HFFc6 (cell line): ENCODE measurements around the gene NAALADL2. TPM values are rescaled to one million over a fixed set of nuclear protein-coding genes. Genes with fewer than 3 reads are reported as not detected.

Source experiments
- DNase-seq: peaks from one replicate; pipeline ENCODE4 v3.0.0-alpha.2; 2018
- H3K27ac Mint-ChIP-seq: 2 replicates; pipeline ENCODE4 v1.8.0; 2020; ENCODE audit warnings: mild to moderate bottlenecking, mixed read lengths
- H3K27me3 Mint-ChIP-seq: 2 replicates; pipeline ENCODE4 v1.8.0; 2021; ENCODE audit warnings: mild to moderate bottlenecking, moderate library complexity, mixed read lengths; ENCODE audit not compliant: insufficient read depth
- H3K36me3 Mint-ChIP-seq: 2 replicates; pipeline ENCODE4 v1.8.0; 2021; ENCODE audit warnings: low read depth, mixed read lengths
- H3K4me1 Mint-ChIP-seq: 2 replicates; pipeline ENCODE4 v1.8.0; 2020; ENCODE audit warnings: low read depth, mixed read lengths
- H3K4me3 Mint-ChIP-seq: 2 replicates; pipeline ENCODE4 v1.8.0; 2020; ENCODE audit warnings: mild to moderate bottlenecking, moderate library complexity, mixed read lengths
- H3K9me3 Mint-ChIP-seq: 2 replicates; pipeline ENCODE4 v1.8.0; 2020; ENCODE audit warnings: mild to moderate bottlenecking, mixed read lengths
- total RNA-seq, 6 experiments: library from RNA; stranded (reverse); fragmentation: NEBNext Ultra II Directional; extraction: Animal tissue kit (Norgen Biotek cat#: 25700); gene quantifications; 2 replicates in 1 of 6; 3 replicates in 5 of 6; pipeline ENCODE4 v1.2.3, GENCODE V29; 2021
- TF ChIP-seq, protein P1 (sequence below): fragments of 200-600 bp; sonication (generic); IDR thresholded peaks from 2 replicates; pipeline ENCODE4 v1.5.0; 2021; ENCODE audit warnings: antibody characterized with exemption, mild to moderate bottlenecking

NAALADL2 gene
- total RNA-seq, 6 experiments from 2014 or later: 12.0 to 15.2 (median 12.3) TPM

DNA sequence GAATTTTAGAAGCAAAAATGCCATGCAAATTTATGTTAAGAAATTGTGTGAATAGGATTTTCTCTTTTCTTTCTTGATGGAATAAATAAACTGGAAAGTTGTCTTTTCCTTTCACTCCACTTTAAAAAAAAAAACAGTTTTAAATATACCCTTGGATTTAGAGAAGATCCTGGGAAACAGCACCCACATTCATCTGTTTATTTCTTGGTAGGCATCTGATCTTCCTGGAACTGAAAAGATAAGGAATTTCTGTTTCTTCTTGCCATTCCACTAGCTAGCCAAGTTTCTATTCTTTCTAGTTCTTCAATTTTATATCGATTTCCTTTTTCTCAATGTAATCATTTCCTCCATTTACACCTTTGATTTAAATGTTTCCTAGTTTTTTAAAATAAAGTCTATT is 420.8 kb downstream of the NAALADL2 start:
- Mint-ChIP-seq H3K27ac (no peak overlapping the region), H3K9me3 (no peaks in the 10 kb centered on the region), H3K4me3 (no peak overlapping the region), H3K27me3 (no peaks in the 10 kb centered on the region), H3K4me1 (peaks cover 8% of the 10 kb centered on the region), H3K36me3 (no peaks in the 10 kb centered on the region)
- DNase-seq: no peak
- TF ChIP-seq, protein P1, sequence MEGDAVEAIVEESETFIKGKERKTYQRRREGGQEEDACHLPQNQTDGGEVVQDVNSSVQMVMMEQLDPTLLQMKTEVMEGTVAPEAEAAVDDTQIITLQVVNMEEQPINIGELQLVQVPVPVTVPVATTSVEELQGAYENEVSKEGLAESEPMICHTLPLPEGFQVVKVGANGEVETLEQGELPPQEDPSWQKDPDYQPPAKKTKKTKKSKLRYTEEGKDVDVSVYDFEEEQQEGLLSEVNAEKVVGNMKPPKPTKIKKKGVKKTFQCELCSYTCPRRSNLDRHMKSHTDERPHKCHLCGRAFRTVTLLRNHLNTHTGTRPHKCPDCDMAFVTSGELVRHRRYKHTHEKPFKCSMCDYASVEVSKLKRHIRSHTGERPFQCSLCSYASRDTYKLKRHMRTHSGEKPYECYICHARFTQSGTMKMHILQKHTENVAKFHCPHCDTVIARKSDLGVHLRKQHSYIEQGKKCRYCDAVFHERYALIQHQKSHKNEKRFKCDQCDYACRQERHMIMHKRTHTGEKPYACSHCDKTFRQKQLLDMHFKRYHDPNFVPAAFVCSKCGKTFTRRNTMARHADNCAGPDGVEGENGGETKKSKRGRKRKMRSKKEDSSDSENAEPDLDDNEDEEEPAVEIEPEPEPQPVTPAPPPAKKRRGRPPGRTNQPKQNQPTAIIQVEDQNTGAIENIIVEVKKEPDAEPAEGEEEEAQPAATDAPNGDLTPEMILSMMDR: no peak

- no peak for DNase-seq
- H3K27ac Mint-ChIP-seq: no peak overlapping the region
- TF ChIP-seq, protein P1: no peak
- no peaks in the 10 kb centered on the region for H3K36me3 Mint-ChIP-seq
- H3K9me3 Mint-ChIP-seq: no peaks in the 10 kb centered on the region
- peaks cover 17% of the 10 kb centered on the region for H3K4me1 Mint-ChIP-seq
- no peak overlapping the region for H3K4me3 Mint-ChIP-seq
- H3K27me3 Mint-ChIP-seq: no peaks in the 10 kb centered on the region
Measured at GRCh38 chr3:175287361-175287963, 428.3 kb downstream of the NAALADL2 start.

- H3K27ac Mint-ChIP-seq: no peak overlapping the region
- TF ChIP-seq, protein P1: no peak
- no peaks in the 10 kb centered on the region for H3K27me3 Mint-ChIP-seq
- DNase-seq: no peak
- H3K4me3 Mint-ChIP-seq: no peak overlapping the region
- peaks cover 17% of the 10 kb centered on the region for H3K4me1 Mint-ChIP-seq
- no peaks in the 10 kb centered on the region for H3K36me3 Mint-ChIP-seq
- no peaks in the 10 kb centered on the region for H3K9me3 Mint-ChIP-seq
Measured at GRCh38 chr3:175288621-175289020, 429.5 kb downstream of the NAALADL2 start.

- TF ChIP-seq, protein P1: no peak
- peaks cover 19% of the 10 kb centered on the region for H3K4me1 Mint-ChIP-seq
- no peak overlapping the region for H3K4me3 Mint-ChIP-seq
- no peak for DNase-seq
- H3K9me3 Mint-ChIP-seq: no peaks in the 10 kb centered on the region
- no peaks in the 10 kb centered on the region for H3K36me3 Mint-ChIP-seq
- no peaks in the 10 kb centered on the region for H3K27me3 Mint-ChIP-seq
- no peak overlapping the region for H3K27ac Mint-ChIP-seq
Measured at GRCh38 chr3:175294793-175295192, 435.7 kb downstream of the NAALADL2 start.

- no peak overlapping the region for H3K4me3 Mint-ChIP-seq
- H3K27ac Mint-ChIP-seq: no peak overlapping the region
Measured at GRCh38 chr3:175295248-175296130, 436.4 kb downstream of the NAALADL2 start.

More at GRCh38 chr3:175295248-175296130, 436.4 kb downstream of the NAALADL2 start:
- Mint-ChIP-seq H3K4me1 (peaks cover 19% of the 10 kb centered on the region), H3K9me3 (no peaks in the 10 kb centered on the region), H3K36me3 (no peaks in the 10 kb centered on the region), H3K27me3 (no peaks in the 10 kb centered on the region)
- TF ChIP-seq, protein P1: no peak
- no peak for DNase-seq
